CD14-positive monocyte (primary cell): Measurements from ENCODE around the gene BICDL1. TPM values are rescaled to one million over a fixed set of nuclear protein-coding genes. Genes with fewer than 3 reads are reported as not detected.

Experiments used
- DNase-seq, 3 donors: peaks; one replicate each; pipeline ENCODE4 v3.0.0-alpha.2; 2011 to 2022
- H2AFZ ChIP-seq: 2 replicates; pipeline ENCODE4 v1.6.0; 2012; ENCODE audit warnings: mild to moderate bottlenecking, low read depth, low read length, inconsistent platforms; ENCODE audit not compliant: insufficient read depth, poor library complexity, severe bottlenecking
- H3K27ac ChIP-seq, 2 donors: 1 replicate in 1 of 2; 2 replicates in 1 of 2; pipeline ENCODE4 v1.5.1; 2012 to 2013; ENCODE audit warnings: low read length in 2 of 2, control low read depth in 1 of 2, inconsistent platforms in 1 of 2, low read depth in 1 of 2, mild to moderate bottlenecking in 1 of 2
- H3K27me3 ChIP-seq, 2 donors: one replicate each; pipeline versions ENCODE4 v1.6.0 to v1.6.1; 2011 to 2013; ENCODE audit warnings: low read length in 2 of 2; ENCODE audit not compliant: control insufficient read depth in 2 of 2, insufficient read depth in 2 of 2
- H3K36me3 ChIP-seq, 2 donors: replicated peaks in 1 of 2; 1 replicate in 1 of 2; 2 replicates in 1 of 2; pipeline versions ENCODE4 v1.5.1 to v1.6.1; 2012 to 2013; ENCODE audit warnings: low read length in 2 of 2, control low read depth in 1 of 2, inconsistent platforms in 1 of 2, mild to moderate bottlenecking in 1 of 2; ENCODE audit not compliant: insufficient read depth in 2 of 2, control insufficient read depth in 1 of 2
- H3K4me1 ChIP-seq, 2 donors: 1 replicate in 1 of 2; 2 replicates in 1 of 2; pipeline versions ENCODE4 v1.5.1 to v1.6.1; 2012 to 2013; ENCODE audit warnings: low read length in 2 of 2, control low read depth in 1 of 2, inconsistent platforms in 1 of 2, mild to moderate bottlenecking in 1 of 2, moderate library complexity in 1 of 2; ENCODE audit not compliant: insufficient read depth in 2 of 2, control insufficient read depth in 1 of 2
- H3K4me2 ChIP-seq: replicated peaks from 2 replicates; pipeline ENCODE3; 2012; ENCODE audit warnings: low read length, moderate library complexity, mild to moderate bottlenecking; ENCODE audit not compliant: poor library complexity, severe bottlenecking; ENCODE audit errors: extremely low read depth
- H3K4me3 ChIP-seq, 3 experiments: fragments of 200-600 bp in 1 of 3; sonication (generic) in 1 of 3; replicated peaks in 1 of 3; 1 replicate in 2 of 3; 2 replicates in 1 of 3; pipeline ENCODE4 v1.5.1; 2011 to 2013; ENCODE audit warnings: low read length in 3 of 3, mild to moderate bottlenecking in 3 of 3, control low read depth in 2 of 3, low read depth in 2 of 3, inconsistent platforms in 1 of 3, moderate library complexity in 1 of 3
- H3K79me2 ChIP-seq: 2 replicates; pipeline ENCODE4 v1.6.0; 2012; ENCODE audit warnings: mild to moderate bottlenecking, control low read depth, inconsistent platforms, low read length, moderate library complexity; ENCODE audit not compliant: insufficient read depth
- H3K9ac ChIP-seq: 2 replicates; pipeline ENCODE4 v1.6.0; 2017; ENCODE audit warnings: low read length, mild to moderate bottlenecking; ENCODE audit not compliant: insufficient read depth, poor library complexity, severe bottlenecking
- H3K9me3 ChIP-seq, 2 donors: replicated peaks in 1 of 2; 1 replicate in 1 of 2; 2 replicates in 1 of 2; pipeline versions ENCODE4 v1.5.1 to v1.6.1; 2012 to 2013; ENCODE audit warnings: low read length in 2 of 2, control low read depth in 1 of 2; ENCODE audit not compliant: control insufficient read depth in 1 of 2, insufficient read depth in 1 of 2
- H4K20me1 ChIP-seq: 2 replicates; pipeline ENCODE4 v1.6.0; 2012; ENCODE audit warnings: mild to moderate bottlenecking, low read length, control low read depth, moderate library complexity; ENCODE audit not compliant: insufficient read depth
- H3K27ac Mint-ChIP-seq, 7 donors: one replicate each; pipeline ENCODE4 v1.8.0; 2020; ENCODE audit warnings: mild to moderate bottlenecking in 7 of 7, mixed read lengths in 7 of 7, moderate library complexity in 6 of 7, inconsistent platforms in 2 of 7
- H3K27me3 Mint-ChIP-seq, 3 donors: one replicate each; pipeline ENCODE4 v1.8.0; 2021 to 2022; ENCODE audit warnings: low read depth in 3 of 3, mild to moderate bottlenecking in 3 of 3, mixed read lengths in 3 of 3, moderate library complexity in 3 of 3, inconsistent platforms in 1 of 3
- H3K36me3 Mint-ChIP-seq, 2 donors: one replicate each; pipeline ENCODE4 v1.8.0; 2020; ENCODE audit warnings: mixed read lengths in 2 of 2, inconsistent platforms in 1 of 2, mild to moderate bottlenecking in 1 of 2
- H3K4me1 Mint-ChIP-seq: one replicate; pipeline ENCODE4 v1.8.0; 2020; ENCODE audit warnings: mild to moderate bottlenecking, mixed read lengths
- H3K4me3 Mint-ChIP-seq, 2 donors: one replicate each; pipeline ENCODE4 v1.8.0; 2020; ENCODE audit warnings: mild to moderate bottlenecking in 2 of 2, mixed read lengths in 2 of 2, moderate library complexity in 1 of 2
- H3K9me3 Mint-ChIP-seq, 7 donors: one replicate each; pipeline ENCODE4 v1.8.0; 2020 to 2022; ENCODE audit warnings: mixed read lengths in 7 of 7, mild to moderate bottlenecking in 6 of 7, moderate library complexity in 6 of 7, inconsistent platforms in 2 of 7
- CTCF ChIP-seq: fragments of 200-600 bp; IDR thresholded peaks from one replicate; pipeline ENCODE4 v1.8.0; 2022; ENCODE audit warnings: antibody characterized with exemption, mild to moderate bottlenecking
- WGBS: methylation state at CpG from one replicate; pipeline ENCODE4 v1.1.5; 2013; ENCODE audit warnings: missing lambda C conversion rate; ENCODE audit not compliant: insufficient coverage; 5-methylcytosine and 5-hydroxymethylcytosine counted together
- intact Hi-C, 2 donors: fragments of 100-400 bp; cut with micrococcal nuclease; formaldehyde crosslinking; loops; one replicate each; pipeline versions ENCODE4 v1.15.0 to v1.15.1; 2023
- polyA plus RNA-seq, 3 donors: library from polyadenylated mRNA; depleted of rRNA in 1 of 3; unstranded in 2 of 3; stranded (reverse) in 1 of 3; fragments of 300-500 nt in 2 of 3; fragments of >200 nt in 1 of 3; fragmentation: Illumina TruSeq in 2 of 3; gene quantifications; 1 replicate in 2 of 3; 2 replicates in 1 of 3; pipeline ENCODE4 v1.2.3, GENCODE V29; 2012 to 2021

The BICDL1 gene
- polyA plus RNA-seq, 3 donors = 0.13 TPM; not detected in 2

DNA sequence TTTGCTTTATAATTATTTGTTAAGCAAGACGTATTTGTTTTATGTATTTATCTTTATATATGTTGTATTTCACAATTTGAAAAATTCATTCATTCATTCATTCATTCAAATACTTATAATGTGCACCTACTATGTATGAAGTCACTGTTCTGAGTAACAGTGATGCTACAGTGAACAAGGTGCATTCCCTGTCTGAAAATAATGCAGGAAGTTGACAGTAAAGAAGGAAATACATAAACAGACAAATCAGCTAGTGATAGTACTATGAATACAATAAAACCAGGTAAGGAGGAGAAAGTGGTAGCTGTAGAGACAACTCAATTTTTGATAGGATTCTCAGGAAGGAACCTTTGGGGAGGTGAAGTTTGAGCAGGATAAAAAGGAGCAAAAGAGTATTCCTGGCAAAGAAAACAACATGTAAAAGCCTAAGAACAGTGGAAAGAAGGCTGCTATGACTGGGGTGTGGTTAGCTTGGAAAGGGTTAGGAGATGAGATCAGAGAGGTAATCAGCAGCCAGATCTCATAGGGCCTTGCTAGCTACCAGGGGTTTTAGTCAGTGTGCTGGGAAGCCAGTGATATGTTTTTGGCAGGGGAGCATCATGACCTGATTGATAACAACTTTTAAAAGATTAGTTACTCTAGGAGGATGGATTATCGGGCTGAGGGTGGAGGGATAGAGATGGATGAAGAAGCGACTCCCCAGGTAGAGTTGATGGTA lies 17.4 kb downstream of the BICDL1 start:
- no peaks in the 10 kb centered on the region for H3K36me3 ChIP-seq
- H3K9me3 ChIP-seq = no peaks in the 10 kb centered on the region
- peaks cover 1 to 17% (median 7%) of the 10 kb centered on the region in 3 donors for H3K27me3 Mint-ChIP-seq
- H3K4me1 Mint-ChIP-seq = no peaks in the 10 kb centered on the region
- no peak overlapping the region for H2AFZ ChIP-seq
- H3K9me3 Mint-ChIP-seq = peaks cover 0 to 4% (median 0%) of the 10 kb centered on the region in 7 donors
- TF ChIP-seq CTCF = no peak
- no peaks in the 10 kb centered on the region for H3K36me3 Mint-ChIP-seq
- DNase-seq = no peak
- no peaks in the 10 kb centered on the region for H3K79me2 ChIP-seq
- H3K4me2 ChIP-seq = no peak overlapping the region
- no peak overlapping the region for H3K27ac ChIP-seq
- H3K4me1 ChIP-seq = no peaks in the 10 kb centered on the region
- H3K27me3 ChIP-seq = peaks cover 0 to 2% of the 10 kb centered on the region in 2 donors
- no peak overlapping the region for H3K9ac ChIP-seq
- no peak overlapping the region for H3K4me3 Mint-ChIP-seq
- WGBS = 92% methylated on average over 2 of the region's 3 CpGs
- no peaks in the 10 kb centered on the region for H4K20me1 ChIP-seq
- H3K4me3 ChIP-seq = no peak overlapping the region
- intact Hi-C loops = no loop called here
- no peak overlapping the region for H3K27ac Mint-ChIP-seq

GRCh38 chr12:120007272-120007671 lies 18.2 kb downstream of the BICDL1 start:
- WGBS = no CpG with 5 or more reads among the region's 3 CpGs

More at GRCh38 chr12:120007272-120007671, 18.2 kb downstream of the BICDL1 start:
- no peak for TF ChIP-seq CTCF
- DNase-seq = no peak
- no peaks in the 10 kb centered on the region for H3K36me3 ChIP-seq
- no peaks in the 10 kb centered on the region for H3K9me3 ChIP-seq
- intact Hi-C loops = no loop called here
- H3K9ac ChIP-seq = no peak overlapping the region
- H3K9me3 Mint-ChIP-seq = peaks cover 0 to 4% (median 0%) of the 10 kb centered on the region in 7 donors
- peaks cover 0 to 2% of the 10 kb centered on the region in 2 donors for H3K27me3 ChIP-seq
- no peaks in the 10 kb centered on the region for H4K20me1 ChIP-seq
- no peak overlapping the region for H3K27ac ChIP-seq
- H3K36me3 Mint-ChIP-seq = no peaks in the 10 kb centered on the region
- H3K4me1 ChIP-seq = no peaks in the 10 kb centered on the region
- no peak overlapping the region for H3K4me2 ChIP-seq
- H3K79me2 ChIP-seq = no peaks in the 10 kb centered on the region
- H3K4me3 Mint-ChIP-seq = no peak overlapping the region
- no peak overlapping the region for H2AFZ ChIP-seq
- peaks cover 1 to 17% (median 7%) of the 10 kb centered on the region in 3 donors for H3K27me3 Mint-ChIP-seq
- no peaks in the 10 kb centered on the region for H3K4me1 Mint-ChIP-seq
- no peak overlapping the region for H3K27ac Mint-ChIP-seq
- H3K4me3 ChIP-seq = no peak overlapping the region
